ENCODE results near the gene GRIN3A. TPM values are rescaled to one million over a fixed set of nuclear protein-coding genes. Genes with fewer than 3 reads are reported as not detected.

Gene GRIN3A
- total RNA-seq, 1 experiment from 2014 or later = not detected

DNA sequence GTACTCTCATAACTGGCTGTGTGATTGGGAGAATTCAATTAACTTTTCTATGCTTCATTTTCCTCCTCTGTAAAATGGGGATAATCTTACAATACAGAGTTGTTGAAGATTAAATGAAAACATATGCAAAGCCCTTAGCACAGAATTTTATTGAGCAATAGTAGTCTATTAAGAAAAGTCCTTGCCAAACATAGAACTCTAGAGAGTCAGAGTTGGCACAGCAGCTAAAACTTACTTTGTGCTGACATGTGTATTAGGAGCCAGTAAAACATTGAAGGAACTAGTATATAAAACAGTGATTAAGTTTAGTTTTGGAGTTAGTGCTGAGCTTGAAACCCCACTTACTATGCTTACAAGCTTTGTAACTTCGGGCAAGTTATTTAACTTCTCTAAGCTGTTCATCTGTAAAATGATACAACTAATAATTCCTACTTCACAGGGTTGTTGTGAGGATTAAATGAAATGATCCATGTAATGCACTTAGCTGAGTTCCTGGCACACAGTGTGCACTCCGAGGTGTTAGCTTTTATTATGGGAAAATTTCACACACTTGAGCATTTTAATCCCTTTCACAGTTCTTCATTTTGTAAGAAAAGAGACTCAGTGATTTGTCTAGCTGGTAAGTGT, 20.0 kb upstream of the GRIN3A start:
- H3T11ph ChIP-seq (ENCODE audit: low read length) = no peak overlapping the region
- H3K27ac ChIP-seq (ENCODE audit: insufficient read length, low read depth, low read length) = no peak overlapping the region
- H3K79me2 ChIP-seq (ENCODE audit: insufficient read depth, low read length) = no peaks in the 10 kb centered on the region
- H3K4me1 Mint-ChIP-seq = no peaks in the 10 kb centered on the region
- no peak overlapping the region for H3K4ac ChIP-seq (ENCODE audit: low read depth, low read length)
- DNase-seq = no peak
- H3K4me3 Mint-ChIP-seq = no peak overlapping the region
- no peak overlapping the region for H3K14ac ChIP-seq (ENCODE audit: insufficient read depth, low read length)
- no peaks in the 10 kb centered on the region for H4K20me1 ChIP-seq (ENCODE audit: control insufficient read depth, insufficient read depth, insufficient read length)
- H4K5ac ChIP-seq (ENCODE audit: insufficient read length, low read depth, low read length) = no peak overlapping the region
- no peak overlapping the region for H2BK20ac ChIP-seq (ENCODE audit: low read depth, low read length, poor library complexity, severe bottlenecking)
- no peak overlapping the region for H2AK5ac ChIP-seq (ENCODE audit: insufficient read length, low read length)
- no peak overlapping the region for H3K4me2 ChIP-seq (ENCODE audit: insufficient read depth, insufficient read length, low read length)
- H3K36me3 Mint-ChIP-seq (ENCODE audit: insufficient read depth in 1 of 3, low read depth in 3 of 3) = no peaks in the 10 kb centered on the region
- no peaks in the 10 kb centered on the region for H3K9me3 Mint-ChIP-seq
- H3K79me1 ChIP-seq (ENCODE audit: insufficient read depth, low read depth, low read length, poor library complexity, severe bottlenecking) = no peaks in the 10 kb centered on the region
- H2BK120ac ChIP-seq (ENCODE audit: low read depth, low read length, poor library complexity, severe bottlenecking) = no peak overlapping the region
- H3K9me3 ChIP-seq (ENCODE audit: control insufficient read depth, low read depth, low read length) = no peaks in the 10 kb centered on the region
- no peak overlapping the region for H2AFZ ChIP-seq (ENCODE audit: low read length)
- H4K91ac ChIP-seq (ENCODE audit: insufficient read length, low read depth, low read length) = no peak overlapping the region
- no peak overlapping the region for H2BK15ac ChIP-seq (ENCODE audit: low read depth, low read length)
- no peak for TF ChIP-seq CTCF (conservative IDR thresholded peaks at IDR 0.05)
- H2BK12ac ChIP-seq (ENCODE audit: insufficient read length, low read depth, low read length) = no peak overlapping the region
- H3K4me1 ChIP-seq (ENCODE audit: insufficient read depth, low read length) = no peaks in the 10 kb centered on the region
- H3K23ac ChIP-seq (ENCODE audit: insufficient read length, low read depth, low read length) = no peak overlapping the region
- no peak overlapping the region for H3K56ac ChIP-seq (ENCODE audit: insufficient read length, low read depth, low read length)
- H4K8ac ChIP-seq (replicated peaks; ENCODE audit: insufficient read length, low read depth, low read length) = no peak overlapping the region
- H3K23me2 ChIP-seq (ENCODE audit: insufficient read length, low read depth, low read length, poor library complexity, severe bottlenecking) = no peaks in the 10 kb centered on the region
- no peak overlapping the region for H2BK5ac ChIP-seq (ENCODE audit: insufficient read length, low read length)
- WGBS (ENCODE audit: extremely low coverage, insufficient read length, low lambda C conversion rate) = no CpG with 5 or more reads among the region's 2 CpGs
- H3K27ac Mint-ChIP-seq = no peak overlapping the region
- H3K9ac ChIP-seq (ENCODE audit: extremely low read depth, insufficient read length, low read length) = no peak overlapping the region
- H3K27me3 ChIP-seq (ENCODE audit: insufficient read depth, low read length) = no peaks in the 10 kb centered on the region
- H3K27me3 Mint-ChIP-seq (ENCODE audit: low read depth) = no peaks in the 10 kb centered on the region; the same call in 1 of the 2 replicates
- H3K18ac ChIP-seq (ENCODE audit: insufficient read length, low read depth, low read length) = no peak overlapping the region

Measured in H9 (cell line).